Fibroblast of lung (primary cell): Measurements from ENCODE around the gene LRR1.

Experiments used
- CTCF ChIP-seq, 2 donors: IDR thresholded peaks in 1 of 2; conservative IDR thresholded peaks in 1 of 2; 1 replicate in 1 of 2; 2 replicates in 1 of 2; pipeline ENCODE4 v1.5.1; 2011 to 2012; ENCODE audit warnings: low read length in 2 of 2, control low read depth in 1 of 2, inconsistent platforms in 1 of 2, low read depth in 1 of 2, mild to moderate bottlenecking in 1 of 2
- EZH2 ChIP-seq: IDR thresholded peaks from 2 replicates; pipeline ENCODE4 v1.5.1; 2012; ENCODE audit warnings: low read length, control low read depth, mild to moderate bottlenecking; ENCODE audit errors: missing control alignments

DNA sequence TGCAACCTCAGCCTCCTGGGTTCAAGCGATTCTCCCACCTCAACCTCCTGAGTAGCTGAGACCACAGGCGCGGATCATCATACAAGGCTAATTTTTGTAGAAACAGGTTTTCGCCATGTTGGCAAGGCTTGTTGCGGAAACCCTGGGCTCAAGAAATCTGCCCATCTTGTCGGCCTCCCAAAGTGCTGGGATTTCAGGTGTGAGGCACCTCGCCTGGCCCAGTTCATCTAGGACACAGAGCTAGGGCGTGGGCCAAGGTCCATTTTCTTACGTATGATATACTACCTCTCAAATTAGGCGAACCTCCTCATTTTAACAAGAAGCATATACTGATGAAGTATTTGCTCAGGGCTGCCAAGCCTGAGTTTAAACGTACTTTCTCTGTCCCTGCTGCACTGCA lies 14.7 kb upstream of the LRR1 start:
- TF ChIP-seq CTCF (conservative IDR thresholded peaks at IDR 0.05 in 1 of 2, IDR thresholded peaks at IDR 0.05 in 1 of 2; ENCODE audit: low read depth in 1 of 2, low read length in 2 of 2) (no peak), EZH2 (no peak)
